H1 (cell line): ENCODE measurements around the gene CCNG2. TPM values are rescaled to one million over a fixed set of nuclear protein-coding genes. Genes with fewer than 3 reads are reported as not detected.

Experiments used
- CTCF ChIA-PET: fragments of 300-600 bp; sonication (Branson Sonifier 250); formaldehyde crosslinking; loops from one replicate; lab custom pipeline; 2021; ENCODE audit not compliant: partially characterized antibody; lab: Charles Lee
- POLR2A ChIA-PET: fragments of 300-600 bp; sonication (Branson Sonifier 250); formaldehyde crosslinking; loops from one replicate; lab custom pipeline; 2021; ENCODE audit warnings: inconsistent platforms; ENCODE audit not compliant: partially characterized antibody; lab: Charles Lee
- DNase-seq, 2 experiments: peaks; one replicate each; pipeline versions ENCODE4 v3.0.0 to v3.0.0-alpha.2; 2010 to 2022; ENCODE audit warnings: low spot score in 2 of 2, low read depth in 1 of 2, mixed read lengths in 1 of 2
- FAIRE-seq: peaks from 2 replicates; lab custom pipeline; 2011; peaks lifted over from hg19 to GRCh38; lab: Jason Lieb, UNC
- H2AFZ ChIP-seq: 2 replicates; pipeline ENCODE4 v1.8.1; 2012; ENCODE audit warnings: low read length, inconsistent platforms
- H2AK5ac ChIP-seq: 2 replicates; pipeline ENCODE4 v1.6.1; 2013; ENCODE audit warnings: low read depth, low read length
- H2BK120ac ChIP-seq: replicated peaks from 2 replicates; pipeline ENCODE3; 2013; ENCODE audit warnings: low read depth, low read length, inconsistent platforms
- H2BK12ac ChIP-seq: 2 replicates; pipeline ENCODE4 v1.6.1; 2013; ENCODE audit warnings: low read depth, low read length
- H2BK15ac ChIP-seq: 2 replicates; pipeline ENCODE4 v1.6.1; 2013; ENCODE audit warnings: low read length
- H2BK20ac ChIP-seq: 2 replicates; pipeline ENCODE4 v1.6.1; 2013; ENCODE audit warnings: low read length
- H2BK5ac ChIP-seq: 2 replicates; pipeline ENCODE4 v1.6.1; 2013; ENCODE audit warnings: low read depth, low read length
- H3K14ac ChIP-seq: 2 replicates; pipeline ENCODE4 v1.6.1; 2013; ENCODE audit warnings: inconsistent platforms; ENCODE audit not compliant: insufficient read length
- H3K18ac ChIP-seq: 2 replicates; pipeline ENCODE4 v1.6.1; 2013; ENCODE audit warnings: low read length; ENCODE audit errors: extremely low read depth
- H3K23ac ChIP-seq: 2 replicates; pipeline ENCODE4 v1.6.1; 2013; ENCODE audit warnings: inconsistent platforms; ENCODE audit not compliant: insufficient read length
- H3K23me2 ChIP-seq: 2 replicates; pipeline ENCODE4 v1.6.1; 2013; ENCODE audit warnings: low read depth, low read length
- H3K27ac ChIP-seq: 2 replicates; pipeline ENCODE4 v1.6.1; 2011; ENCODE audit warnings: low read depth, low read length, inconsistent platforms
- H3K27me3 ChIP-seq, 4 experiments: replicated peaks in 1 of 4; 1 replicate in 1 of 4; 2 replicates in 3 of 4; pipeline versions ENCODE4 v1.6.1 to v1.8.1; 2011 to 2013; ENCODE audit warnings: low read length in 3 of 4, mild to moderate bottlenecking in 3 of 4, inconsistent platforms in 2 of 4, mixed read lengths in 2 of 4, moderate library complexity in 1 of 4; ENCODE audit not compliant: control insufficient read depth in 3 of 4, insufficient read depth in 3 of 4; ENCODE audit errors: extremely low read depth in 1 of 4
- H3K36me3 ChIP-seq, 4 experiments: 2 replicates each; pipeline versions ENCODE4 v1.6.1 to v1.8.1; 2011 to 2013; ENCODE audit warnings: mild to moderate bottlenecking in 4 of 4, low read length in 3 of 4, moderate library complexity in 2 of 4, control low read depth in 1 of 4, inconsistent platforms in 1 of 4; ENCODE audit not compliant: insufficient read depth in 4 of 4, control insufficient read depth in 2 of 4
- H3K4ac ChIP-seq: replicated peaks from 2 replicates; pipeline ENCODE3; 2013; ENCODE audit warnings: low read length, low read depth, mixed read lengths, inconsistent platforms; ENCODE audit not compliant: insufficient read length
- H3K4me1 ChIP-seq, 4 experiments: replicated peaks in 1 of 4; 1 replicate in 1 of 4; 2 replicates in 3 of 4; pipeline versions ENCODE4 v1.6.1 to v1.8.1; 2011 to 2013; ENCODE audit warnings: low read length in 3 of 4, inconsistent platforms in 2 of 4, mixed read lengths in 1 of 4; ENCODE audit not compliant: insufficient read depth in 4 of 4, control insufficient read depth in 3 of 4
- H3K4me2 ChIP-seq, 2 experiments: 2 replicates each; pipeline versions ENCODE4 v1.6.1 to v1.8.1; 2011 to 2013; ENCODE audit warnings: low read depth in 2 of 2, low read length in 2 of 2, control low read depth in 1 of 2, inconsistent platforms in 1 of 2, mild to moderate bottlenecking in 1 of 2; ENCODE audit not compliant: insufficient read depth in 1 of 2
- H3K4me3 ChIP-seq, 4 experiments: fragments of 200-600, 300-600 bp in 1 of 4; sonication (generic), shearing (Covaris generic), sonication (Bioruptor Twin) in 1 of 4; 2 replicates each; pipeline versions ENCODE4 v1.5.1 to v1.8.1; 2011 to 2016; ENCODE audit warnings: low read length in 4 of 4, low read depth in 3 of 4, control low read depth in 2 of 4, inconsistent platforms in 2 of 4, mild to moderate bottlenecking in 2 of 4, mixed read lengths in 1 of 4, moderate library complexity in 1 of 4; ENCODE audit not compliant: insufficient read depth in 2 of 4; ENCODE audit errors: extremely low read depth in 1 of 4
- H3K56ac ChIP-seq: replicated peaks from 2 replicates; pipeline ENCODE3; 2013; ENCODE audit warnings: low read depth, mild to moderate bottlenecking, mixed read lengths, low read length, inconsistent platforms; ENCODE audit not compliant: insufficient read length
- H3K79me1 ChIP-seq: 2 replicates; pipeline ENCODE4 v1.6.1; 2013; ENCODE audit warnings: low read depth, low read length, control low read depth
- H3K79me2 ChIP-seq, 2 experiments: 2 replicates each; pipeline versions ENCODE4 v1.6.1 to v1.8.1; 2012 to 2013; ENCODE audit warnings: low read length in 2 of 2, mild to moderate bottlenecking in 2 of 2, inconsistent platforms in 1 of 2; ENCODE audit not compliant: insufficient read depth in 2 of 2, control insufficient read depth in 1 of 2
- H3K9ac ChIP-seq, 4 experiments: replicated peaks in 1 of 4; 1 replicate in 1 of 4; 2 replicates in 3 of 4; pipeline versions ENCODE4 v1.6.1 to v1.8.1; 2011 to 2013; ENCODE audit warnings: low read depth in 3 of 4, low read length in 3 of 4, control low read depth in 2 of 4, mild to moderate bottlenecking in 2 of 4, moderate library complexity in 2 of 4, inconsistent platforms in 1 of 4; ENCODE audit errors: extremely low read depth in 1 of 4
- H3K9me3 ChIP-seq, 2 experiments: 2 replicates each; pipeline versions ENCODE4 v1.6.1 to v1.8.1; 2012 to 2013; ENCODE audit warnings: mild to moderate bottlenecking in 2 of 2, moderate library complexity in 2 of 2, control low read depth in 1 of 2, inconsistent platforms in 1 of 2, low read depth in 1 of 2, low read length in 1 of 2, mixed read lengths in 1 of 2; ENCODE audit not compliant: insufficient read depth in 2 of 2
- H4K20me1 ChIP-seq, 2 experiments: replicated peaks in 1 of 2; 2 replicates each; pipeline versions ENCODE3 to v1.8.1; 2011 to 2013; ENCODE audit warnings: inconsistent platforms in 2 of 2, low read length in 2 of 2, mild to moderate bottlenecking in 1 of 2; ENCODE audit not compliant: insufficient read depth in 2 of 2, control insufficient read depth in 1 of 2
- H4K5ac ChIP-seq: 2 replicates; pipeline ENCODE4 v1.6.1; 2013; ENCODE audit warnings: low read length, low read depth, mixed read lengths, inconsistent platforms; ENCODE audit not compliant: insufficient read length
- H4K8ac ChIP-seq: 2 replicates; pipeline ENCODE4 v1.8.0; 2013; ENCODE audit warnings: mild to moderate bottlenecking, moderate library complexity, low read length, inconsistent platforms; ENCODE audit not compliant: insufficient read depth; ENCODE audit errors: extremely low read depth
- H4K91ac ChIP-seq: replicated peaks from 2 replicates; pipeline ENCODE3; 2013; ENCODE audit warnings: low read length, mixed read lengths, inconsistent platforms; ENCODE audit not compliant: insufficient read length
- ATF2 ChIP-seq: IDR thresholded peaks from 2 replicates; pipeline ENCODE4 v1.6.1; 2012; ENCODE audit warnings: low read length, inconsistent platforms
- BRCA1 ChIP-seq: IDR thresholded peaks from 2 replicates; pipeline ENCODE4 v1.6.1; 2012; ENCODE audit warnings: low read depth, low read length, improper control_type of control experiment
- EGR1 ChIP-seq: IDR thresholded peaks from 2 replicates; pipeline ENCODE4 v1.6.1; 2011; ENCODE audit warnings: low read depth, low read length, borderline replicate concordance
- EP300 ChIP-seq, 2 experiments: IDR thresholded peaks; 1 replicate in 1 of 2; 2 replicates in 1 of 2; pipeline ENCODE4 v1.6.1; 2011 to 2012; ENCODE audit warnings: low read depth in 2 of 2, low read length in 2 of 2, mild to moderate bottlenecking in 2 of 2, borderline replicate concordance in 1 of 2, inconsistent platforms in 1 of 2, moderate library complexity in 1 of 2
- HDAC2 ChIP-seq, 2 experiments: fragments of 300-600 bp in 1 of 2; sonication (generic) in 1 of 2; IDR thresholded peaks; 2 replicates each; pipeline ENCODE4 v1.6.1; 2011 to 2012; ENCODE audit warnings: low read depth in 2 of 2, low read length in 2 of 2, mild to moderate bottlenecking in 2 of 2, moderate library complexity in 2 of 2, borderline replicate concordance in 1 of 2, inconsistent platforms in 1 of 2
- MAFK ChIP-seq: IDR thresholded peaks from 2 replicates; pipeline ENCODE4 v1.6.1; 2012; ENCODE audit warnings: low read depth, mild to moderate bottlenecking, improper control_type of control experiment, low read length
- NRF1 ChIP-seq: IDR thresholded peaks from 2 replicates; pipeline ENCODE4 v1.6.1; 2011; ENCODE audit warnings: mild to moderate bottlenecking, low read depth, low read length, improper control_type of control experiment
- RFX5 ChIP-seq: IDR thresholded peaks from 2 replicates; pipeline ENCODE4 v1.6.1; 2011; ENCODE audit warnings: low read depth, low read length, improper control_type of control experiment, borderline replicate concordance
- RXRA ChIP-seq: IDR thresholded peaks from 2 replicates; pipeline ENCODE4 v1.6.1; 2011; ENCODE audit warnings: low read depth, mild to moderate bottlenecking, low read length, moderate library complexity; ENCODE audit not compliant: insufficient read depth
- SAP30 ChIP-seq: fragments of 300-600 bp; sonication (generic); IDR thresholded peaks from 2 replicates; pipeline ENCODE4 v1.7.1; 2012; ENCODE audit warnings: low read length, moderate library complexity, mild to moderate bottlenecking, inconsistent platforms; ENCODE audit not compliant: insufficient read depth, insufficient replicate concordance
- SP2 ChIP-seq: IDR thresholded peaks from 2 replicates; pipeline ENCODE4 v1.6.1; 2012; ENCODE audit warnings: mild to moderate bottlenecking, low read length, inconsistent platforms
- TBP ChIP-seq: IDR thresholded peaks from 2 replicates; pipeline ENCODE4 v1.6.1; 2011; ENCODE audit warnings: low read depth, low read length, improper control_type of control experiment
- WGBS, 2 experiments: shearing (Covaris generic) in 1 of 2; methylation state at CpG; one replicate each; pipeline versions ENCODE4 v1.1.6 to v1.1.7; 2013 to 2015; ENCODE audit warnings: low lambda C conversion rate in 2 of 2, mixed read lengths in 2 of 2, inconsistent platforms in 1 of 2, low coverage in 1 of 2, missing lambda C conversion rate in 1 of 2; ENCODE audit not compliant: insufficient replicate concordance in 2 of 2, insufficient coverage in 1 of 2, insufficient read length in 1 of 2; ENCODE audit errors: extremely low coverage in 1 of 2, missing lambda C conversion rate in 1 of 2; 5-methylcytosine and 5-hydroxymethylcytosine counted together
- polyA plus RNA-seq, 7 experiments: library from polyadenylated mRNA; depleted of rRNA in 3 of 7; stranded (reverse) in 5 of 7; unstranded in 2 of 7; fragments of >200 nt in 5 of 7; fragments of 200-250 nt in 2 of 7; gene quantifications; 1 replicate in 5 of 7; 2 replicates in 1 of 7; 4 replicates in 1 of 7; pipeline versions ENCODE4 v1.2.1 to v1.2.3, GENCODE V29; 2011 to 2013; ENCODE audit warnings: missing spikeins in 2 of 7, mixed read lengths in 2 of 7
- total RNA-seq: library from RNA; stranded (reverse); fragmentation: NEBNext Ultra II Directional; extraction: Animal tissue kit (Norgen Biotek cat#: 25700); gene quantifications from 2 replicates; pipeline ENCODE4 v1.2.1, GENCODE V29; 2021

The CCNG2 gene
- total and polyA plus RNA-seq, 2 of the 8 experiments (the other 6 are each of a cell fraction or from before 2014, with no cell fraction given), result 3.5 to 13.9 TPM

GRCh38 chr4:77126809-77127208, 30.2 kb upstream of the CCNG2 start:
- WGBS, 2 experiments, result 89% methylated on average over 2 of the region's 2 CpGs; no CpG with 5 or more reads in 1 of the 2 experiments
- no peaks in the 10 kb centered on the region for H3K27me3 ChIP-seq
- no peak overlapping the region for H4K8ac ChIP-seq
- H3K4ac ChIP-seq, result no peak overlapping the region
- no peak overlapping the region for H2BK5ac ChIP-seq
- no peaks in the 10 kb centered on the region for H3K23me2 ChIP-seq
- H3K14ac ChIP-seq, result no peak overlapping the region
- no peak overlapping the region for H3K27ac ChIP-seq
- no peaks in the 10 kb centered on the region for H3K36me3 ChIP-seq
- H3K79me2 ChIP-seq, result no peaks in the 10 kb centered on the region
- POLR2A ChIA-PET, result interaction anchor here (1.2 kb wide), 1 partner anchor 30 kb away, joined by 3 read pairs; the partner anchor contains the start of gene CCNG2
- no peaks in the 10 kb centered on the region for H3K79me1 ChIP-seq
- no peak overlapping the region for H2BK20ac ChIP-seq
- no peak overlapping the region for H3K23ac ChIP-seq
- no peak overlapping the region for H2BK120ac ChIP-seq
- no peak overlapping the region for H4K91ac ChIP-seq
- no peak overlapping the region for H2BK15ac ChIP-seq
- H4K20me1 ChIP-seq, result no peaks in the 10 kb centered on the region
- no peak for FAIRE-seq
- no peak for DNase-seq
- H3K9me3 ChIP-seq, result no peaks in the 10 kb centered on the region
- CTCF ChIA-PET, result interaction anchor here (0.6 to 2.9 kb wide), 10 partner anchors 11 to 76 kb away, joined by 3 to 17 read pairs (median 4); no protein-coding TSS in a partner anchor
- H2BK12ac ChIP-seq, result no peak overlapping the region
- H3K4me3 ChIP-seq, result no peak overlapping the region
- H3K9ac ChIP-seq, result no peak overlapping the region
- no peak overlapping the region for H3K56ac ChIP-seq
- no peak overlapping the region for H2AK5ac ChIP-seq
- H3K4me1 ChIP-seq, result peaks cover 0 to 3% (median 0%) of the 10 kb centered on the region in 4 experiments; a peak in 3 of 7 replicates
- no peak overlapping the region for H4K5ac ChIP-seq
- H3K4me2 ChIP-seq, result no peak overlapping the region
- no peak overlapping the region for H3K18ac ChIP-seq
- no peak overlapping the region for H2AFZ ChIP-seq
- TF ChIP-seq MAFK, result no peak
- TF ChIP-seq BRCA1, result no peak
- no peak for TF ChIP-seq SP2
- TF ChIP-seq EGR1, result no peak
- TF ChIP-seq RXRA, result no peak
- no peak for TF ChIP-seq EP300 (IDR thresholded peaks at IDR 0.05; ENCODE audit: borderline replicate concordance in 1 of 2, low read depth in 2 of 2, low read length in 2 of 2)
- TF ChIP-seq HDAC2 (IDR thresholded peaks at IDR 0.05; ENCODE audit: borderline replicate concordance in 1 of 2, low read depth in 2 of 2, low read length in 2 of 2), result no peak
- no peak for TF ChIP-seq ATF2
- no peak for TF ChIP-seq TBP
- TF ChIP-seq RFX5, result no peak
- no peak for TF ChIP-seq SAP30
- no peak for TF ChIP-seq NRF1
